NCI-H748 (cell line): Measurements from ENCODE around the gene CBX1.
"Not testable (repeated sequence)": the region's sequence is repeated elsewhere in the genome, so short reads cannot be mapped to it uniquely, and the experiment has no call there.

Experiments
- DNase-seq: peaks from one replicate; lab custom pipeline; 2025; ENCODE audit not compliant: unreplicated experiment; lab: John Stamatoyannopoulos, UW

The CBX1 gene

DNA sequence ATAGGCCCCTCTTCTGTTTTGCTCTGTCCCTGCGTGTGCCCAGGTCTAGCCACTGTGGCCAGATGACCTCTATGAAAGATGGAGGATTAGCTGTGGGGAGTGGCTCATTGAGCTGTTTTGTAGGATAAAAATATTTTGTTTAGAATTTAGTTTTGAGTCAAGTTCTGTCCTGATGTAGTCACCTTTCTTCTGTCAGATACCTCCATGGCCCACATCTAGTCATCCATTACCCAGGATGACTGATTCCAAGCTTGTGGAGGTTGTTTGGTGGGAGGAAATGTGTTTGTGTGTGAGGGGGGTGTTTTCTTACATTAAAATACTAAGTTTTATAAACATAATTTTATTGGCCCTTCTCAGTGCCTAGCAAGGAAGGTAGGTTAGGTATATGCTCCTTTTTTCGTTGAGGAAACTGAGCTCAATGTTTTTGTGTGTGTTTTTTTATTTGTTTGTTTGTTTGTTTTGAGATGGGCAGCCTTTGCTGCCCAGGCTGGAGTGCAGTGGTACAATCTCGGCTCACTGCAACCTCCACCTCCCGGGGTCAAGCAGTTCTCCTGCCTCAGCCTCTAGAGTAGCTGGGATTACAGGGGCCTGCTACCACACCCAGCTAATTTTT, 22.6 kb upstream of the CBX1 start:
- DNase-seq: no peak

- DNase-seq: peak; percentile 8
Observed at GRCh38 chr17:48123111-48123510, 21.8 kb upstream of the CBX1 start.

GRCh38 chr17:48122665-48123045, 21.4 kb upstream of the CBX1 start:
- DNase-seq: no peak

GRCh38 chr17:48121923-48122664, 20.8 kb upstream of the CBX1 start:
- DNase-seq: no peak

DNA sequence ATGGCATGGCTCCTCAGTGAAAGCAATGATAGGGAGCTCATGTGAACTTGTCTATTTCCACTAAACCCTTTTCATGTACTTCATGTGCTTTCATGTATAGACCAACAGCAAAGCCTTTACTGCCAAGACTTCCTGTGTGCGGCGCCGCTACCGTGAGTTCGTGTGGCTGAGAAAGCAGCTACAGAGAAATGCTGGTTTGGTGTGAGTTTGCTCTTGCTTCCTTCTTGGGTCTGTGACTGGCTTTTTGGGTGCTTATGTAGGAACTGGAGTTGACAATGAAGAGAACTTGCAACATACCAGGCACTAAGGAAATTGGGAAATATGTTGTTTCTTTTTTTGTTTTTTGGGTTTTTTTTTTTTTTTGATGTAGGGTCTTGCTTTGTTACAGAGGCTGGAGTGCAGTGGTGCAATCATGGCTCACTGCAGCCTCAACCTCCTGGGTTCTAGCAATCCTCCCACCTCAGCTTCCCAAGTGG, 12.0 kb upstream of the CBX1 start:
- DNase-seq: no peak

GRCh38 chr17:48111937-48112241, 10.6 kb upstream of the CBX1 start:
- DNase-seq: no peak

DNA sequence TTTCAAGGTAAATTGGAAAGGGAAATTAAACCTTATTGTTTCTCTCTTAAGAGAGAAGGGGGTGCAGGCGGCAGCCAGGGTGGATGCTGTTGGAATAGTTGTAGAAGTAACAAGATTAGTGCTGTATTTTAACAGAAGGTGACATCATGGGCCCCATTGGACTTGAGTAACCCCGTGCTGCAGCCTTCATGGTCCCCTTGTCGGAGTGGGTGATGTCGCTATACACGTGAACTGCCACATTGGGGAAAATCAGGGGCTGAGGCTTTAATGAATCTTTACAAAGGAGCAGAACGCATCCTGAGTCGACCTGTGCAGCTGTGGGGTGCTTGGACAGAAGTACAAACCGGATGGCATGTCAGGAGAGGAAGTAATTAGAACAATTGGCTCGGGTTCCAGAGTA, 9.5 kb upstream of the CBX1 start:
- no peak for DNase-seq

DNA sequence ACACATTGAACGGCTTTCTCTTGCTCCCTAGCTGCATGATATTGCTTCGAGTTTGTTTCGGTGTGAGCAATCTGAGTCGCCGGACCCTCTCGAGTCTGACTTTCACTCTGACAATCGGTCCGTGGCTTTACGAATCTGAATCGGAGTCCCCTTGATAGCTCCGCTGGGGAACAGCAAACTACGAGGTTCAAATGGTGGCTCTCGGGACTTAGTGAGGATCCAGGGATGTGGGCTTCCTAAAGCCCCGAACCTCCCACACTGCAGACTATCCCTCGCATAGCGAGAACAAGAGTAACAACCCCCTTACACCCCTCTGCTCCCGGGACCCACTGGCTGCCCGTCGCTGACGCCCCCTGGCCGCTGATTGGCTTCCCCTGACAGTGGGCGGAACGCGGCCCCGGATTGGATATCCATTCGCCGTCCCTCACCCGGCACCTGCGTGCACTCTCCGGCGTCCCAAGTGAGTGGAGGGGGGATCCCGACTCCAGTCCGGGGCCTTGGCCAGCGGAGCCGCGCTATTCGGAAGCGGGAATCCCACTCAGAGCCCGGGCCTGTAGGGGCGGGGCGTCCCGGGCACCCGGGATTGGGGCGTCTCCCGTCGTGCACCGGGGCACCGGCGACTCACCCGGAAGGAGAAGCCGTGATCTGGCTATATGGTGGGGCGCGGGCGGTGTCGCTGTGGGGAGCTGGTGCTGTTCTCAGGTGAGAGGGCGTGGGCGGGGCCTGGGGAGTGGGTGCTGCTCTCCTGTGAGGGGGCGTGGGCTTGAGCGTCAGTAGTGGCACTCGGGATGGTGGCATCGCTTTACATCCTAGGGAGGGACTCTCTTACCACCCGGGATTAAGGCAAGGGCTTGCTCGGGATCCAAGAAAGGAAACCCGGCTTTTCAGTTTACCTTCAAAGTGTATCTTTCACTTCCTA, 6.1 kb upstream of the CBX1 start, which contains the start of gene SNX11:
TSS of gene SNX11 (plus strand) at position 630 of the 919 bp plus-strand sequence. CDS start 4,278 bp downstream, outside the sequence.
- peak; percentile 97 for DNase-seq

DNA sequence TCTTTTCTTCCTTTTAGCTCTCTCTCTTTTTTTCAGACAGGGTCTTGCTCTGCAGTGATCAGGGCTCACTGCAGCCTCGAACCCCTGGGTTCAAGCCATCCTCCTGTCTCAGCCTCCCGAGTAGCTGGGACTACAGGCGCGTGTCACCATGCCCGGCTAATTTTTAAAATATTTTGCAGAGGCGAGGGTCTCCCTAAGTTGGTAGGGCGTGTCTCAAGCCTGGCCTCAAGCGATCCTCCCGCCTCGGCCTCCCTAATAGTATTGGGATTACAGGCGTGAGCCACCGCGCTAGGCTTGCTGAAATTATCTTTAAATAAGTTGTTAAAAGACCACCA, 5.5 kb upstream of the CBX1 start:
- DNase-seq: no peak

- no peak for DNase-seq
Observed at GRCh38 chr17:48104440-48104839, 3.2 kb upstream of the CBX1 start.

GRCh38 chr17:48102798-48103715, 1.8 kb upstream of the CBX1 start:
- DNase-seq: peak; percentile 19

DNA sequence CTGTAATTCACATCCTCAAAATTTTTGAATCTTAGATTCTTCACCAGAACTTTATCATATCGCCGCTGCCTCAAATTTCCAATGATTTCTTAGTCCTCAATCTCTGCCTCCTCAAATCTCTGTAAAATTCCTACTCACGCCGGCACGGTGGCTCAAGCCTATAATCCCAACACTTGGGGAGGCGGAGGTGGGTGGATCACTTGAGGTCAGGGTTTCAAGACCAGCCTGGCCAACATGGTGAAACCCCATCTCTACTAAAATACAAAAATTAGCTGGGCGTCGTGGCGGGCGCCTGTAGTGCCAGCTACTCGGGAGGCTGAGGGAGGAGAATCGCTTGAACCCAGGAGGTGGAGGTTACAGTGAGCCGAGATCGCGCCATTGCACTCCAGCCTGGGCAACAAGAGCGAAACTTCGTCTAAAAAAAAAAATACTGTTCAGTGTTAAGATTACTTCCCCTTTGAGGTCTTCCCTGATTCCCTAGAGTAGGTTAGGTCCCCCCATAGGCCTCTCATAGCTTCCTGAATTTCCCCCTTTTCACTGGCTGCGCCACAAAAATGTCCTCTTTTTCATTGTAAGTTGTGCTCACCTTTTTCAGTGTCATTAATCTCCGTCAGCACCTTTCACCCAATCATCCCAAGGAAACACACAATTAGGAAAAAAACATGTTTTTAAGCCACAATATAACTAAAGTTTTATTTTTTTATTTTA, 919 bp upstream of the CBX1 start:
- no peak for DNase-seq

- DNase-seq: peak; percentile 84
Observed at GRCh38 chr17:48100591-48101011, 677 bp downstream of the CBX1 start.

- DNase-seq: no peak
Observed at GRCh38 chr17:48100160-48100559, 1.1 kb downstream of the CBX1 start.

GRCh38 chr17:48095611-48096010, 5.7 kb downstream of the CBX1 start:
- no peak for DNase-seq

DNA sequence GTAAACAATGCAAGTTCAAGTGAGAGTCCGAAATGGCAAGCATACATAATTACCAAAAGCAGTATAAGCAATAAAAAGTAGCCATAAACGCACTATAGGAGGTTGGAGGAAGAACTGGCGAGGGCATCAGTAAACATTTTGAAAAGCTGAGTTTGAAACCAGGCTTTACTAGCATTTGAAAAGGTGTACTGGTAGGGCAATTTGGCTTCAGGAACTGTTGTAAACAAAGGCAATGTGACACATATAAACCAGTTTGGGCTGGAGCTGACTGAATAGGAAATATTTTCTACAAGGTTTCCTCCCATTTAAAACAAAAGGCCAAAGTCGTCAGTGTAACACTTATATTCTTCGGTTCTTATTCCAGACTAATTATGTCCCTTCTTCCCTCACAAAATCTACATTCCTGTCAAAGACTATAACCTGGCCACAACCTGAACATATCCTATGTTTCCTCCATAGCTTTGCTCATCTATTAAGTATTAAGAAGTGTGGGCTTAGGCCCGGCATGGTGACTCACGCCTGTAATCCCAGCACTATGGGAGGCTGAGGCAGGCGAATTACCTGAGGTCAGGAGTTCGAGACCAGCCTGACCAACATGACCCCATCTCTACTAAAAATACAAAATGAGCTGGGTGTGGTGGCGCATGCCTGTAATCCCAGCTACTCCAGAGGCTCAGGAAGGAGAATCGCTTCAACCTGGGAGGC, 7.8 kb downstream of the CBX1 start:
- DNase-seq: no peak

DNA sequence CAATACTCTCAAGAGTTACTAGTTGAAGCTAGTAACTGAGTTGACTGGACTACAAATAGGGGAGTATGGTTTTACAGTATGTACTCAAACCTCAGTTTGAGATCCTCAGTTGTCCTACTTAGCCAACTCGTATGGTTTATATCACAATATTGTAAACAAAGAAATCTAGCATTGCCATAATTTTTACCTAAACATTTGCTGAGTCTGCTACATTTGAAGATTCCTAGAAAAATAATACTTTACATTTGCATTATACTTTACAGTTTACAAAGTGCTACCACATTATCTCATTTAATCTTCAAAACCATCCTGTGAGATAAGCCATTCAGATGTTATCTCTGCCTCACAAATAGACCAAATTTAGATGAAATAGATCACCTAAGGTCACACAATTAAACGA, 16.3 kb downstream of the CBX1 start:
- DNase-seq: no peak

GRCh38 chr17:48081858-48082257, 19.4 kb downstream of the CBX1 start:
- no peak for DNase-seq

DNA sequence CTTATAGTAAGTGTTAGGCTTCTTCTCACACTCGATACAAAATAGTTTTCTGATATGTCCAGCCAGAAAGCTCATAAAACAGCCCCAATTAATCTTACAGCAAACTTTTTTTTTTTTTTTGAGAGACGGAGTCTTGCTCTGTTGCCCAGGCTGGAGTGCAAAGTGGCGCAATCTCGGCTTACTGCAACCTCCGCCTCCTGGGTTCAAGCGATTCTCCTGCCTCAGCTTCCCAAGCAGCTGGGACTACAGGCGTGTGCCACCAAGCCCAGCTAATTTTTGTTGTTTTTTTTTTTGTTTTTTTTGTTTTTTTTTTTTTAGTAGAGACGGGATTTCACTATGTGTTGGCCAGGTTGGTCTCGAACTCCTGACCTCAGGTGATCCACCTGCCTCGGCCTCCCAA, 24.1 kb downstream of the CBX1 start:
- not testable (repeated sequence) for DNase-seq
